ENCODE measurements around the gene CDYL2. TPM values are rescaled to one million over a fixed set of nuclear protein-coding genes. Genes with fewer than 3 reads are reported as not detected.

CDYL2 gene
- total RNA-seq, 1 donor from 2014 or later = 19.9 TPM

DNA sequence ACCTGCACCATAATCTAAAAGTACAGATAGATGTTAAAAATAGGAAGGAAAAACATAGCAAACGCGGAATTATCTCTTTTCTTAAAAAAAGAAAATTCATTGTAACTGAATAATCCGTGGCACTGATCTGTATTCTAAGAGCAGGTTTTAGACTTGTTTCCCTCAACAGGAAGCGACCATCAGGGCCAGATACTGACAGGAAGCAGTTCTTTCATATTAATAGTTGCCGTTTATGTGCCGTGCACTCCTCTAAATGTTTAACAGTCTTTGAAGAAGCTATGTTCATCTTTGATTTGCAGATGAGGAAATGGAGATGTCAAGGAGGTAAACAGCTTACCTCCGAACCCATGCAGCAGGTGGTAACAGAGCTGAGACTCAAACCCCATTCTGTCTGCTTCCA, 240.0 kb downstream of the CDYL2 start:
- no peak overlapping the region for H3K27ac Mint-ChIP-seq

DNA sequence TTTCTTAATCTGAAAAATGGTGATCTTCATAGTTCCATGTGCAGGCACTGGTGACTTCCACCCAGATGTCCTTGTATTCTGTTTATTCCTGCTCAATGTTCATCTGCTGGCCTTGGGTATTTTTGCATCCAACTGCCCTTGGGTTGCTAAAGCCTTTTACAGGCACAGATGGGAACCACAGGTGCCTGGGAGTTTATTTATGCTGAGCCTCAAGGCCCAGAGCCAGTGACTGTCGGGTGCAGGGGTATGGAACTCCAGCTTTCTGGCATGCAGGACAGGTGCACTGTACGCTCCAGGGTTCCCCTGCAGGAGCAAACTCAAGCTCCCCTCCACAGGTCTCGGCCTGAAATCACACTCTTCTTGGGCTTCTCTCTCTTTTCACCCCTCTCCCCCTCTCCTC, 241.3 kb downstream of the CDYL2 start:
- Mint-ChIP-seq H3K27ac (no peak overlapping the region), H3K9me3 (ENCODE audit: low read depth) (no peaks in the 10 kb centered on the region), H3K27me3 (peaks cover 30% of the 10 kb centered on the region), H3K4me1 (ENCODE audit: low read depth) (no peaks in the 10 kb centered on the region), H3K36me3 (ENCODE audit: insufficient read depth) (no peaks in the 10 kb centered on the region), H3K4me3 (ENCODE audit: low read depth) (no peak overlapping the region)
- TF ChIP-seq, protein P1, sequence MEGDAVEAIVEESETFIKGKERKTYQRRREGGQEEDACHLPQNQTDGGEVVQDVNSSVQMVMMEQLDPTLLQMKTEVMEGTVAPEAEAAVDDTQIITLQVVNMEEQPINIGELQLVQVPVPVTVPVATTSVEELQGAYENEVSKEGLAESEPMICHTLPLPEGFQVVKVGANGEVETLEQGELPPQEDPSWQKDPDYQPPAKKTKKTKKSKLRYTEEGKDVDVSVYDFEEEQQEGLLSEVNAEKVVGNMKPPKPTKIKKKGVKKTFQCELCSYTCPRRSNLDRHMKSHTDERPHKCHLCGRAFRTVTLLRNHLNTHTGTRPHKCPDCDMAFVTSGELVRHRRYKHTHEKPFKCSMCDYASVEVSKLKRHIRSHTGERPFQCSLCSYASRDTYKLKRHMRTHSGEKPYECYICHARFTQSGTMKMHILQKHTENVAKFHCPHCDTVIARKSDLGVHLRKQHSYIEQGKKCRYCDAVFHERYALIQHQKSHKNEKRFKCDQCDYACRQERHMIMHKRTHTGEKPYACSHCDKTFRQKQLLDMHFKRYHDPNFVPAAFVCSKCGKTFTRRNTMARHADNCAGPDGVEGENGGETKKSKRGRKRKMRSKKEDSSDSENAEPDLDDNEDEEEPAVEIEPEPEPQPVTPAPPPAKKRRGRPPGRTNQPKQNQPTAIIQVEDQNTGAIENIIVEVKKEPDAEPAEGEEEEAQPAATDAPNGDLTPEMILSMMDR (IDR thresholded peaks at IDR 0.05; ENCODE audit: unreplicated experiment) = no peak
- no peak for DNase-seq (ENCODE audit: low spot score, unreplicated experiment)

More for the DNA sequence above, 240.0 kb downstream of the CDYL2 start:
- DNase-seq (ENCODE audit: low spot score, unreplicated experiment) = no peak
- Mint-ChIP-seq H3K9me3 (ENCODE audit: low read depth) (no peaks in the 10 kb centered on the region), H3K4me3 (ENCODE audit: low read depth) (no peak overlapping the region), H3K4me1 (ENCODE audit: low read depth) (no peaks in the 10 kb centered on the region), H3K36me3 (ENCODE audit: insufficient read depth) (no peaks in the 10 kb centered on the region), H3K27me3 (peaks cover 26% of the 10 kb centered on the region)
- TF ChIP-seq, protein P1 (IDR thresholded peaks at IDR 0.05; ENCODE audit: unreplicated experiment) = no peak

DNA sequence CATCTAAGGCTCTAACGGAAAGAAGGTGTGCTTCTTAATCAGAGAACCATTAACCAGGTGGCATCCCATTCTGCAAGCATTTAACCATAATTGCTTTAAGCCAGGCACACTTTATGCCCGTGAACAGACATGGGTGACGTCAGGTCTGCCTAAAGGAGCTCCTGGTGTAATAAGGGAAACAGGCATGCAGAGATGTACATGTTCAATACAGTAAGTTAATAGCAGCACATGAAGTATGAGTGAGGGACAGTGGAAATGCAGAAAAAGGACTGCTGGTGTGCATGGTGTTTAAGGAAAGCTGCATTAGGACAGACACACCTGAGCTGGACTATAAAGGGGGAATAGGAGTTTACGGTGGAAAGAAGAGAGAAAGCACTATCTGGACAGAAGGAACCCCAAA, 245.0 kb downstream of the CDYL2 start:
- Mint-ChIP-seq H3K27me3 (peaks cover 27% of the 10 kb centered on the region), H3K4me3 (ENCODE audit: low read depth) (no peak overlapping the region), H3K36me3 (ENCODE audit: insufficient read depth) (no peaks in the 10 kb centered on the region), H3K4me1 (ENCODE audit: low read depth) (no peaks in the 10 kb centered on the region), H3K27ac (no peak overlapping the region), H3K9me3 (ENCODE audit: low read depth) (no peaks in the 10 kb centered on the region)
- TF ChIP-seq, protein P1 (IDR thresholded peaks at IDR 0.05; ENCODE audit: unreplicated experiment) = no peak
- DNase-seq (ENCODE audit: low spot score, unreplicated experiment) = no peak

DNA sequence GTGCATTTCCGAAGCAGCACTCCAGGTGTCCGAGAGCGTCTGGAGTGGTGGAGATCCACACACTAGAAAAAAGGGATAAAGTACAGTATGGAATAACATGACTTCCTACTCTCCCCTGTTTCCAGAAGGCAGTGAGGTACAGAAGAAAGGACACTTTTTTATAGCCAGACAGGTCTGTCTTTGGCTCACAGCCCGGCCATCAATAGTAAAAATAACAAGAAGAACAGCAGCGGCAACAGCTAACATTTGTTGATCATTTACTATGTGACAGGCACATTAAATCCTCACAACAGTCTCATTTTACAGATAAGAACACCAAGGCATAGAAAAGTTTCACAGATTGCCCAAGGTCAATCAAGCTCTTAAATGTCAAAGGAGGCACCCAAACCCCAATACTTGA, 247.4 kb downstream of the CDYL2 start:
- TF ChIP-seq, protein P1 (IDR thresholded peaks at IDR 0.05; ENCODE audit: unreplicated experiment) = no peak
- Mint-ChIP-seq H3K27me3 (peaks cover 31% of the 10 kb centered on the region), H3K9me3 (ENCODE audit: low read depth) (no peaks in the 10 kb centered on the region), H3K4me3 (ENCODE audit: low read depth) (no peak overlapping the region), H3K36me3 (ENCODE audit: insufficient read depth) (no peaks in the 10 kb centered on the region), H3K4me1 (ENCODE audit: low read depth) (no peaks in the 10 kb centered on the region), H3K27ac (no peak overlapping the region)
- DNase-seq (ENCODE audit: low spot score, unreplicated experiment) = no peak

DNA sequence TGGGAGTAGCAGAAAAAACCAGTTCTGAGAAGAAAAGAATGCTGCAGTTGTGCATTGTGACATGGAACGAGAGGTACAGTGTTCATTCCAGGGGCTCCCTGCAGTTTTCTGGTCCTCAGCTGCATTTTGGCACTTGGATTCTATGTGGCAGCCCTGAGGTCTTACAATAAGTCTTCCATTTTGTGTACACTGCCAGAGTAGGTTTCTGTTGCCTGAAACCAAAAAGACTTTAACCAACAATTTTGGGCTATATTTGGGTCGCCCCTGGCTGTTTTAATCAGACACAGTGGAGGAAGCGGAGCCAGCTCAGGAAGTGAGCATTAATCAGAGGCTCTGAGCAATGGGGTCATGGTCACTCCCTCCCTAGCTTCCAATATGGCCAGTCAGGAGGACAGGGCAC, 247.9 kb downstream of the CDYL2 start:
- Mint-ChIP-seq H3K4me3 (ENCODE audit: low read depth) (no peak overlapping the region), H3K27me3 (peaks cover 30% of the 10 kb centered on the region), H3K4me1 (ENCODE audit: low read depth) (no peaks in the 10 kb centered on the region), H3K27ac (no peak overlapping the region), H3K36me3 (ENCODE audit: insufficient read depth) (no peaks in the 10 kb centered on the region), H3K9me3 (ENCODE audit: low read depth) (no peaks in the 10 kb centered on the region)
- TF ChIP-seq, protein P1 (IDR thresholded peaks at IDR 0.05; ENCODE audit: unreplicated experiment) = no peak
- no peak for DNase-seq (ENCODE audit: low spot score, unreplicated experiment)
